Measurements from ENCODE around the gene UBE2E1. TPM values are rescaled to one million over a fixed set of nuclear protein-coding genes. Genes with fewer than 3 reads are reported as not detected.

The UBE2E1 gene
- total RNA-seq, 1 donor from 2014 or later, result 124 TPM

DNA sequence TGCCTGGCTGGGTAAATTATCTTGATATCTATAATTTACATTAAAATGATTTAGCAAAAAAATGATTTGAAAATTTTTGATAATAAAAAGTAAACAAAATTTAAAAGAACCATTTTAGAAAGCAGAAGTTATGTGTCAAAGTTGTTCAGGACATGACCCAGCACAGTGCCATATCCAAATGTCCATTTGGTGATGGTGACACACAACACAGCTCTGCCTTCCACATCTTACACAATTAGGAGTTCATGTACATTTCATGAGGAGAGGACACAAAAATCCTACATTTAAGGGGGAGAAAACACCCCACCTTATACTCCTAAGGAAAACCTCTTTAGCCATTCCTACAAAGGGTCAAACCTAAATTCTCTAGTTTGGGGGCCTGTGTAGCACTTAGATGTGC, 10.7 kb upstream of the UBE2E1 start:
- H3K9me3 ChIP-seq, result no peaks in the 10 kb centered on the region
- H3K27me3 ChIP-seq, result no peaks in the 10 kb centered on the region
- intact Hi-C loops (cut with DNase I), result no loop called here
- TF ChIP-seq, protein P1, sequence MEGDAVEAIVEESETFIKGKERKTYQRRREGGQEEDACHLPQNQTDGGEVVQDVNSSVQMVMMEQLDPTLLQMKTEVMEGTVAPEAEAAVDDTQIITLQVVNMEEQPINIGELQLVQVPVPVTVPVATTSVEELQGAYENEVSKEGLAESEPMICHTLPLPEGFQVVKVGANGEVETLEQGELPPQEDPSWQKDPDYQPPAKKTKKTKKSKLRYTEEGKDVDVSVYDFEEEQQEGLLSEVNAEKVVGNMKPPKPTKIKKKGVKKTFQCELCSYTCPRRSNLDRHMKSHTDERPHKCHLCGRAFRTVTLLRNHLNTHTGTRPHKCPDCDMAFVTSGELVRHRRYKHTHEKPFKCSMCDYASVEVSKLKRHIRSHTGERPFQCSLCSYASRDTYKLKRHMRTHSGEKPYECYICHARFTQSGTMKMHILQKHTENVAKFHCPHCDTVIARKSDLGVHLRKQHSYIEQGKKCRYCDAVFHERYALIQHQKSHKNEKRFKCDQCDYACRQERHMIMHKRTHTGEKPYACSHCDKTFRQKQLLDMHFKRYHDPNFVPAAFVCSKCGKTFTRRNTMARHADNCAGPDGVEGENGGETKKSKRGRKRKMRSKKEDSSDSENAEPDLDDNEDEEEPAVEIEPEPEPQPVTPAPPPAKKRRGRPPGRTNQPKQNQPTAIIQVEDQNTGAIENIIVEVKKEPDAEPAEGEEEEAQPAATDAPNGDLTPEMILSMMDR (IDR thresholded peaks at IDR 0.05), result no peak
- TF ChIP-seq POLR2A (IDR thresholded peaks at IDR 0.05) (no peak), POLR2AphosphoS5 (IDR thresholded peaks at IDR 0.05; ENCODE audit: insufficient read depth in 1 of 2, low read depth in 1 of 2) (no peak)
- no peaks in the 10 kb centered on the region for H3K36me3 ChIP-seq
- H3K4me1 ChIP-seq, result no peaks in the 10 kb centered on the region
- no peak overlapping the region for H3K27ac ChIP-seq
- H3K4me3 ChIP-seq, result no peak overlapping the region
- DNase-seq (ENCODE audit: extremely low spot score in 2 of 2), result no peak

DNA sequence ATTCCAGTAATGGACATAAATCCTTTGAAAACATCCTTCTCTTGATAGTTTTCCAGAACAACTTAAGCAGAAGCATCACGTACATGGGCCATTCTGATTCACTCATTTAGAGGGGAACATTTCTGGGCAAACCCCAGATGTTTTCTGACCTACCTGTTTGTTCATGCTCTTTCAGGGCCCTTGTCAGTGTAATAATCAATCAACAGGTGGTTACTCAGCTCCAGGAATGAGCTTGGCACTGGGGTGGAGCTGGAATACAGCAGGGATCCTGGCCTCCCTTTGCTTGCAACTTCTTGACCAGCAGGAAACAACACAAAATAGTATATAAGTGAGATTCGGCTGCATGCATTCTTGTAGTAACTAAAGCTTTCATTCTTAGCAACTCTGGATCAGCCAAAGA, 9.2 kb upstream of the UBE2E1 start:
- H3K4me3 ChIP-seq, result no peak overlapping the region
- H3K9me3 ChIP-seq, result no peaks in the 10 kb centered on the region
- intact Hi-C loops (cut with DNase I), result no loop called here
- H3K27me3 ChIP-seq, result no peaks in the 10 kb centered on the region
- TF ChIP-seq POLR2A (IDR thresholded peaks at IDR 0.05), result no peak
- TF ChIP-seq POLR2AphosphoS5 (IDR thresholded peaks at IDR 0.05; ENCODE audit: insufficient read depth in 1 of 2, low read depth in 1 of 2), result no peak
- TF ChIP-seq, protein P1 (IDR thresholded peaks at IDR 0.05), result no peak
- H3K36me3 ChIP-seq, result no peaks in the 10 kb centered on the region
- no peak overlapping the region for H3K27ac ChIP-seq
- no peak for DNase-seq (ENCODE audit: extremely low spot score in 2 of 2)
- H3K4me1 ChIP-seq, result no peaks in the 10 kb centered on the region

DNA sequence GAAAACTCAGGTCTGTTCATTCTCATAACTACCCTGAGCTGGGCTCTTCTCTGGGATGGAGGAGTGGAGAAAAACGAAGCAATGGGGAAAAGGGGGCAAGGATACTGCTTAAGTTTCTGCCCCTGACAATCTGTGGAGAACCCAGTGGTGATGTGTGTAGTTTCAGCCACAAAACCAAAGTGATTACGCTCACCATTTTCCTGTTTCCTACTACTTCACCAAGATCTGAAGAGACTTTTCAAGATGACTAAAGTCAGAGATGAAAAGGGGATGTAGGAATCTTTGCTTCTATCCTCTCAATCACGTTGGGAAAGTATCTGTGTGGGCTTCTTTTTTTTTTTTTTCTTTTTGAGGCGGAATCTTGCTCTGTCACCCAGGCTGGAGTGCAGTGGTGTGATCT, 8.3 kb upstream of the UBE2E1 start:
- Histone ChIP-seq H3K27ac (no peak overlapping the region), H3K36me3 (no peaks in the 10 kb centered on the region), H3K4me1 (no peaks in the 10 kb centered on the region), H3K4me3 (no peak overlapping the region), H3K9me3 (no peaks in the 10 kb centered on the region), H3K27me3 (no peaks in the 10 kb centered on the region)
- no peak for DNase-seq (ENCODE audit: extremely low spot score in 2 of 2)
- intact Hi-C loops (cut with DNase I), result no loop called here
- TF ChIP-seq POLR2A (IDR thresholded peaks at IDR 0.05) (no peak), POLR2AphosphoS5 (IDR thresholded peaks at IDR 0.05; ENCODE audit: insufficient read depth in 1 of 2, low read depth in 1 of 2) (no peak)
- TF ChIP-seq, protein P1 (IDR thresholded peaks at IDR 0.05), result no peak

DNA sequence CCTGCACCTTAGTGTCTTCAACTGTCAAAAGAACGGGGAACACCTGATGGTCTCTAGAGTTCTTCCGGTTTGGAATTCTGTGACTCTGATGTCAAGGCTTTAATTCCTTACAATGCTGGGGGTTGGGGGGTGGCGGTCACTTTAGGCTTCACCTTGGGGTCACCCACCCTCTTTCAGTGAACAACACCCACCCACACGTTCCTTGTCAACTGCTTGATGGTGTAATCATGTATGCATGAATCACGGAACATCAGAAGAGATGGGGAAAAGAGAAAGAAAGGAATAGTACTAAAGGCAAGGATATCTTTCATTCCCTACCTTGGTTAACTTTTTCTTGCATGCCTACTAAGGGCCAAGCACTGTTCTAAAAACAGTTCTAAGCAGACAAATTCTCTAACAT, 7.3 kb upstream of the UBE2E1 start:
- Histone ChIP-seq H3K9me3 (no peaks in the 10 kb centered on the region), H3K27ac (no peak overlapping the region), H3K27me3 (no peaks in the 10 kb centered on the region), H3K4me3 (no peak overlapping the region), H3K4me1 (no peaks in the 10 kb centered on the region), H3K36me3 (no peaks in the 10 kb centered on the region)
- intact Hi-C loops (cut with DNase I), result no loop called here
- DNase-seq (ENCODE audit: extremely low spot score in 2 of 2), result no peak
- TF ChIP-seq, protein P1 (IDR thresholded peaks at IDR 0.05), result no peak
- no peak for TF ChIP-seq POLR2AphosphoS5 (IDR thresholded peaks at IDR 0.05; ENCODE audit: insufficient read depth in 1 of 2, low read depth in 1 of 2)
- TF ChIP-seq POLR2A (IDR thresholded peaks at IDR 0.05), result no peak

DNA sequence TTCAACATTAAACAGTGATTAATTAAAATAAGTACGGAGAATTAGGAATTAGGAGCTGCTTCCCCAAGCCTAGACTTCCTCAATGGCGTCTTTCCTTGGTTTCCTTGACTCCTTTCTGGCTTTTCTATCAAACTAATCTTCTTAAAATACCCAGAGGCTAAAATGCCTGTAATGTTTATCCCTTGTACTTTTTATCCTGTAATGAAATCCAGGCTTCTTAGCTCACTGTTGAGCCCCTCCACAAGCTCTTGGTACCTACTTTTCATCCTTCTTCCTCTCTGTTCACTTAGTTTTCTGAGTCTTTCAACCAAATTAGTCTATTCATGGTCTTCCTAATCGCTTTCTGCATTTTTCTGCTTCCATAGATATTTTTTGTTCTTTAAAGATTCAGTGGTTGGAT, 6.9 kb upstream of the UBE2E1 start:
- TF ChIP-seq POLR2AphosphoS5 (IDR thresholded peaks at IDR 0.05; ENCODE audit: insufficient read depth in 1 of 2, low read depth in 1 of 2) (no peak), POLR2A (IDR thresholded peaks at IDR 0.05) (no peak)
- TF ChIP-seq, protein P1 (IDR thresholded peaks at IDR 0.05), result no peak
- Histone ChIP-seq H3K36me3 (no peaks in the 10 kb centered on the region), H3K27ac (no peak overlapping the region), H3K9me3 (no peaks in the 10 kb centered on the region), H3K4me3 (no peak overlapping the region), H3K27me3 (no peaks in the 10 kb centered on the region), H3K4me1 (no peaks in the 10 kb centered on the region)
- no peak for DNase-seq (ENCODE audit: extremely low spot score in 2 of 2)
- intact Hi-C loops (cut with DNase I), result no loop called here
